Activated CD8-positive, alpha-beta T cell treated with anti-CD3 and anti-CD28 coated beads for 36 hours (primary cell): ENCODE data around the gene RASD1. TPM values are rescaled to one million over a fixed set of nuclear protein-coding genes. Genes with fewer than 3 reads are reported as not detected.

Experiments
- ATAC-seq: fragments of 200-7000 bp; cut with Tn5 transposase; one replicate; pipeline ENCODE4 v1.10.0; 2021; ENCODE audit warnings: mild to moderate bottlenecking, moderate library complexity
- CTCF ChIA-PET: fragments of 350-600 bp; sonication (Branson Sonifier 250); formaldehyde crosslinking; loops from one replicate; lab custom pipeline; 2021; ENCODE audit warnings: antibody characterized with exemption; lab: Charles Lee
- POLR2A ChIA-PET: fragments of 350-600 bp; sonication (Branson Sonifier 250); formaldehyde crosslinking; loops from one replicate; lab custom pipeline; 2021; ENCODE audit warnings: antibody characterized with exemption; lab: Charles Lee
- DNase-seq: peaks from one replicate; pipeline ENCODE4 v3.0.0-alpha.2; 2020
- H3K27ac Mint-ChIP-seq: one replicate; pipeline ENCODE4 v1.8.0; 2021; ENCODE audit warnings: mild to moderate bottlenecking, mixed read lengths
- H3K27me3 Mint-ChIP-seq: one replicate; pipeline ENCODE4 v1.8.0; 2021; ENCODE audit warnings: mixed read lengths
- H3K36me3 Mint-ChIP-seq: one replicate; pipeline ENCODE4 v1.8.0; 2021; ENCODE audit warnings: low read depth, mixed read lengths
- H3K4me1 Mint-ChIP-seq: one replicate; pipeline ENCODE4 v1.8.0; 2021; ENCODE audit warnings: low read depth, mixed read lengths
- H3K4me3 Mint-ChIP-seq: one replicate; pipeline ENCODE4 v1.8.0; 2021; ENCODE audit warnings: mild to moderate bottlenecking, moderate library complexity, mixed read lengths
- H3K9me3 Mint-ChIP-seq: one replicate; pipeline ENCODE4 v1.8.0; 2021; ENCODE audit warnings: mixed read lengths
- intact Hi-C: fragments of 100-400 bp; cut with micrococcal nuclease; formaldehyde crosslinking; loops from one replicate; pipeline ENCODE4 v1.10.0; 2022
- total RNA-seq, 2 experiments: library from RNA; stranded (reverse); gene quantifications; one replicate each; pipeline ENCODE4 v1.2.3, GENCODE V29; 2021
- TF ChIP-seq, protein P1 (sequence below): fragments of 200-600 bp; IDR thresholded peaks from one replicate; pipeline ENCODE4 v1.8.0; 2022; ENCODE audit warnings: antibody characterized with exemption, mild to moderate bottlenecking

The RASD1 gene
- total RNA-seq, 2 experiments from 2014 or later, result 0.54 to 0.74 TPM

GRCh38 chr17:17503566-17504130 is 7.5 kb upstream of the RASD1 start:
- ATAC-seq (no peak), DNase-seq (no peak)
- POLR2A ChIA-PET, result no interaction called here
- Mint-ChIP-seq H3K27ac (no peak overlapping the region), H3K4me1 (no peaks in the 10 kb centered on the region), H3K4me3 (no peak overlapping the region), H3K27me3 (no peaks in the 10 kb centered on the region), H3K9me3 (no peaks in the 10 kb centered on the region), H3K36me3 (no peaks in the 10 kb centered on the region)
- intact Hi-C loops, result no loop called here
- CTCF ChIA-PET, result no interaction called here
- TF ChIP-seq, protein P1, sequence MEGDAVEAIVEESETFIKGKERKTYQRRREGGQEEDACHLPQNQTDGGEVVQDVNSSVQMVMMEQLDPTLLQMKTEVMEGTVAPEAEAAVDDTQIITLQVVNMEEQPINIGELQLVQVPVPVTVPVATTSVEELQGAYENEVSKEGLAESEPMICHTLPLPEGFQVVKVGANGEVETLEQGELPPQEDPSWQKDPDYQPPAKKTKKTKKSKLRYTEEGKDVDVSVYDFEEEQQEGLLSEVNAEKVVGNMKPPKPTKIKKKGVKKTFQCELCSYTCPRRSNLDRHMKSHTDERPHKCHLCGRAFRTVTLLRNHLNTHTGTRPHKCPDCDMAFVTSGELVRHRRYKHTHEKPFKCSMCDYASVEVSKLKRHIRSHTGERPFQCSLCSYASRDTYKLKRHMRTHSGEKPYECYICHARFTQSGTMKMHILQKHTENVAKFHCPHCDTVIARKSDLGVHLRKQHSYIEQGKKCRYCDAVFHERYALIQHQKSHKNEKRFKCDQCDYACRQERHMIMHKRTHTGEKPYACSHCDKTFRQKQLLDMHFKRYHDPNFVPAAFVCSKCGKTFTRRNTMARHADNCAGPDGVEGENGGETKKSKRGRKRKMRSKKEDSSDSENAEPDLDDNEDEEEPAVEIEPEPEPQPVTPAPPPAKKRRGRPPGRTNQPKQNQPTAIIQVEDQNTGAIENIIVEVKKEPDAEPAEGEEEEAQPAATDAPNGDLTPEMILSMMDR, result no peak

GRCh38 chr17:17502741-17503565 is 6.8 kb upstream of the RASD1 start:
- DNase-seq (no peak), ATAC-seq (no peak)
- intact Hi-C loops, result no loop called here
- H3K36me3 Mint-ChIP-seq, result no peaks in the 10 kb centered on the region
- H3K4me3 Mint-ChIP-seq, result no peak overlapping the region
- H3K9me3 Mint-ChIP-seq, result no peaks in the 10 kb centered on the region
- POLR2A ChIA-PET, result no interaction called here
- H3K4me1 Mint-ChIP-seq, result no peaks in the 10 kb centered on the region
- H3K27me3 Mint-ChIP-seq, result no peaks in the 10 kb centered on the region
- TF ChIP-seq, protein P1, result no peak
- no peak overlapping the region for H3K27ac Mint-ChIP-seq
- CTCF ChIA-PET, result no interaction called here

- H3K36me3 Mint-ChIP-seq, result no peaks in the 10 kb centered on the region
- H3K4me3 Mint-ChIP-seq, result no peak overlapping the region
- ATAC-seq (no peak), DNase-seq (no peak)
- TF ChIP-seq, protein P1, result no peak
- no peak overlapping the region for H3K27ac Mint-ChIP-seq
- intact Hi-C loops, result no loop called here
- no peaks in the 10 kb centered on the region for H3K9me3 Mint-ChIP-seq
- ChIA-PET POLR2A (no interaction called here), CTCF (no interaction called here)
- no peaks in the 10 kb centered on the region for H3K27me3 Mint-ChIP-seq
- peaks cover 3% of the 10 kb centered on the region for H3K4me1 Mint-ChIP-seq
These were observed 4.9 kb upstream of the RASD1 start for GRCh38 chr17:17500999-17501605.

GRCh38 chr17:17499402-17500145 is 3.4 kb upstream of the RASD1 start:
- ATAC-seq, result no peak
- TF ChIP-seq, protein P1, result no peak
- POLR2A ChIA-PET, result no interaction called here
- intact Hi-C loops, result loop anchor here (5.0 to 10.0 kb wide), 2 partner anchors 68 to 145 kb away; no protein-coding TSS in a partner anchor
- Mint-ChIP-seq H3K27me3 (peaks cover 8% of the 10 kb centered on the region), H3K9me3 (no peaks in the 10 kb centered on the region), H3K27ac (no peak overlapping the region), H3K4me3 (no peak overlapping the region), H3K4me1 (peaks cover 14% of the 10 kb centered on the region), H3K36me3 (no peaks in the 10 kb centered on the region)
- DNase-seq, result no peak
- CTCF ChIA-PET, result interaction anchor here (0.9 to 1.5 kb wide), 2 partner anchors 143 to 145 kb away, joined by 3 read pairs; no protein-coding TSS in a partner anchor
